Epidermal melanocyte (primary cell): ENCODE results near the gene KCNQ1.

Experiments used
- DNase-seq: peaks from one replicate; pipeline ENCODE4 v3.0.0; 2011; ENCODE audit warnings: low spot score; ENCODE audit not compliant: insufficient read length

The KCNQ1 gene

DNA sequence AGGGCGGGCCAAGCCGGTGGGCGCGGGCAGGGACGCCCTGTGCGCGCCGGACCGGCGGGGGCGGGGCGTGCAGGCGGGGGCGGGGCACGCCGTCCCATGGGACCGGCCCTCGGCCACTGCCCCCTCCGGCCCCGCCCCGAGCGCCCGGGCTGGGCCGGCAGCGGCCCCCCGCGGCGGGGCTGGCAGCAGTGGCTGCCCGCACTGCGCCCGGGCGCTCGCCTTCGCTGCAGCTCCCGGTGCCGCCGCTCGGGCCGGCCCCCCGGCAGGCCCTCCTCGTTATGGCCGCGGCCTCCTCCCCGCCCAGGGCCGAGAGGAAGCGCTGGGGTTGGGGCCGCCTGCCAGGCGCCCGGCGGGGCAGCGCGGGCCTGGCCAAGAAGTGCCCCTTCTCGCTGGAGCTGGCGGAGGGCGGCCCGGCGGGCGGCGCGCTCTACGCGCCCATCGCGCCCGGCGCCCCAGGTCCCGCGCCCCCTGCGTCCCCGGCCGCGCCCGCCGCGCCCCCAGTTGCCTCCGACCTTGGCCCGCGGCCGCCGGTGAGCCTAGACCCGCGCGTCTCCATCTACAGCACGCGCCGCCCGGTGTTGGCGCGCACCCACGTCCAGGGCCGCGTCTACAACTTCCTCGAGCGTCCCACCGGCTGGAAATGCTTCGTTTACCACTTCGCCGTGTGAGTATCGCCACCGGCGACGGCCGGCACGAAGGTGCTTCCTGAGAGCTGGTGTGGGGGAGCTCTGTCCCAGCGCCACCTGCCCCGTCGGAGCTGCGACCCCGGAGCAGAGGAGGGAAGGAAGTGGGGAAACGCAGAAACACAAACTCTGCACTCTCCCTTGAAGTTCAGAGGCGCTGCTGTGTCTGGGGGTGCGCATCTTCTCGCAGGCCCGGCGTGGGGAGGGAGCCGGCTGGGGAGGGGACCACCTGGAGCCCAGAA, at the start of gene KCNQ1:
Gene KCNQ1, plus strand, starts transcription at position 188 of the 925 bp plus-strand sequence. Its CDS starts 91 bp downstream, at position 279.
- DNase-seq = no peak

DNA sequence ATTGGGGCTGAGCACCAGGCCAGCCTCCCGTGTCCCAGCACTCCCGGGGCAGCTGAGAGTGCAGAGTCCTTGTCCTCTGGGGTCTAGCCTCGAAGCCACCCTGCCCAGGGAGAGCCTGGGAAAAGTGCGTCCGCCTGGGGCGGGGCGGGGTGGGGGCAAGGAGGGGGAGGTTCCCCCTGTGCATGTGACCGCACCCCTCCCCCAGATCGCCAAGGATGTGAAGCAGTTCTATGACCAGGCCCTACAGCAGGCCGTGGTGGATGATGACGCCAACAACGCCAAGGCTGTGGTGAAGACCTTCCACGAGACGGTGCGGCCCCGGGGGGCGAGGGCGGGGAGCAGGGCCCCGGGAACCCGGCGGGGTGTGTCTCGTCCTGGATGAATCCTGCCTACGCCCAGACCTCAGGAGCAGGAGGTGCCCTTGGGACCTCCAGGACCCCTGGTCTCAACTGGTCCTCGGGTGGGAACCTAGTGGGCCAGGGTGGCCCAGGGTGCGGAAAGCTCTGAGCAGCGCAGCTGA, 49.5 kb upstream of the KCNQ1 start:
- DNase-seq = no peak

- no peak for DNase-seq
Measured at GRCh38 chr11:2395856-2396255, 49.0 kb upstream of the KCNQ1 start.

- no peak for DNase-seq
Measured at GRCh38 chr11:2396471-2396870, 48.3 kb upstream of the KCNQ1 start.

DNA sequence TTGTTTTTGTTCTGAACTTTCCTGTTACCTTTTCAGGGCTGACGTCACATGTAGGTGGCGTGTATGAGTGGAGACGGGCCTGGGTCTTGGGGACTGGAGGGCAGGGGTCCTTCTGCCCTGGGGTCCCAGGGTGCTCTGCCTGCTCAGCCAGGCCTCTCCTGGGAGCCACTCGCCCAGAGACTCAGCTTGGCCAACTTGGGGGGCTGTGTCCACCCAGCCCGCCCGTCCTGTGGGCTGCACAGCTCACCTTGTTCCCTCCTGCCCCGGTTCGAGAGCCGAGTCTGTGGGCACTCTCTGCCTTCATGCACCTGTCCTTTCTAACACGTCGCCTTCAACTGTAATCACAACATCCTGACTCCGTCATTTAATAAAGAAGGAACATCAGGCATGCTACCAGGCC, 47.8 kb upstream of the KCNQ1 start:
- no peak for DNase-seq

- DNase-seq = no peak
Measured at GRCh38 chr11:2398664-2399355, 46.0 kb upstream of the KCNQ1 start.

- no peak for DNase-seq
Measured at GRCh38 chr11:2399488-2400068, 45.2 kb upstream of the KCNQ1 start.

- peak; percentile 100 for DNase-seq
Measured at GRCh38 chr11:2400069-2400761, 44.6 kb upstream of the KCNQ1 start, which contains the start of gene TSSC4. Gene TSSC4 (plus strand): TSS chr11:2400750. CDS start chr11:2402634, 1,884 bp downstream.

DNA sequence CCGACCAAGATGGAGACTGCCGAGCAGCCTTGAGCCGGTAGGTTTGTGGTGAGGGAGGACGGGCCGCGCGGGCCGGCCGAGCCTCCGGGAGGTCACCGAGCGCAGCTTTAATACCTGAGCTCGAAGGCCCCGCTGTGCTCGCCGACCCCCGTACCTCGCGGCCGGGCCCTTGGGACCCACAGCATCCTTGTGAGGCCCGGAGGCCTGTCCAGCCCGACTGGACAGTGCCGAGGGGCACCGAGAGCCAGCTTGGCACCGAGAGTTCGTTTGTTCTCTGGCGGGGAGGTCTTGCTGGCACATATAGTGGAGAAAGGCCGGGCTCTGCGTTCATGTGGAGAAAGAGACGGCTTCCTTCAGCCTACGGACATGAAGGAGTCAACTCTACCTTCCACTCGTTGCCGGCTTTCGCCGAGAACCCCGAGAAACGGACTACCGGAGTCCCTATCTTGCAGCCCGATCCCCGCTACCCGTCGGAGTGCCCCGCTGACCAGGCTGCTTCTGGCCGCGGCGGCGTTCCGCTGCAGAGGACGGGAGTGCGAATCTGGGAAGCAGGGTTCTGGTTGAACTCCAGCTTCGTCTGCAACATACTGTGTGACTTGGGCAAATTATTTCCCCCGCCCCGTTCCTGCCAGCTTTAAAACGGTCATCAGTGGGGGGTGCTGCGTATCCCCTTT, 43.9 kb upstream of the KCNQ1 start:
- DNase-seq = no peak

GRCh38 chr11:2401436-2401984, 43.3 kb upstream of the KCNQ1 start:
- DNase-seq = no peak

DNA sequence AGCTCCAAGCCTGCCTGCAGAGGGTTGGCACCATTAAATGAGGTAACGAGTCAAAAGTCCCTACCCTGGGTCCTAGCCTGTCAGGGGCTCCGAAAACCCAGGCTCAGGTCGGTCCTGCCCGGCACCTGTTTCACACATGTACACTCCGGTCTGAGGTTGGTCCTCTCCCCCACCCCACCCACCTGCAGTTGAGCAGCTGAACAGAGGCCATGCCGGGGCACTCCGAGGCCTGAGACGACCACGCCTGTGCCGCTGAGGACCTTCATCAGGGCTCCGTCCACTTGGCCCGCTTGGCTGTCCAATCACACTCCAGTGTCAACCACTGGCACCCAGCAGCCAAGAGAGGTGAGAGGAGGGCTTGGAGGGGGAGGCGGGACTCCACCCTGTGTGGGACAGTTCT, 42.7 kb upstream of the KCNQ1 start:
- no peak for DNase-seq

GRCh38 chr11:2402890-2403645, 41.7 kb upstream of the KCNQ1 start:
- DNase-seq = no peak

DNA sequence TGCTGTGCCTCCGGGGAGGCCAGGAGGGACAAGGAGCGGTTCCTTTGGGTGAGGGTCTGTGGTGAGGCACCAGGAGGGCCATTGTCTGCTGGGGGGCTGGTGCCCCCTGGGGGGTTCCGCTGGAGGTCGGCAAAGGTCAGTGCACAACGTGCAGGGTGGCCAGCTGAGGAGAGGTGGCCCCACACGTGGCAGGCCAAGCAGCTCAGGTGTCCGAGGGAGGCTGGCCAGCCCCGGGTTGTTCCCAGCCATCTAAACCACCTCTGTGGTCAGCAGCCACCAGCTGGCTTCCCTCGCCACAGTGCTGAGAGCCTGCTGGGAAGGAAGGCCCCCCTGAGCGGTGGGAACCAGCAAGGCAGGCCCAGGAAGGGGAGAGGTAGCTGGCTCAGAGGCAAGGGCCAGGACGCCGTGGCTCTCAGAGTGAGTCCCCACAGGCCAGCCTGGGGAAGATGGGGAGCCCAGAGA, 40.0 kb upstream of the KCNQ1 start:
- no peak for DNase-seq

- DNase-seq = no peak
Measured at GRCh38 chr11:2406451-2406850, 38.4 kb upstream of the KCNQ1 start.

- no peak for DNase-seq
Measured at GRCh38 chr11:2406878-2407410, 37.9 kb upstream of the KCNQ1 start.

DNA sequence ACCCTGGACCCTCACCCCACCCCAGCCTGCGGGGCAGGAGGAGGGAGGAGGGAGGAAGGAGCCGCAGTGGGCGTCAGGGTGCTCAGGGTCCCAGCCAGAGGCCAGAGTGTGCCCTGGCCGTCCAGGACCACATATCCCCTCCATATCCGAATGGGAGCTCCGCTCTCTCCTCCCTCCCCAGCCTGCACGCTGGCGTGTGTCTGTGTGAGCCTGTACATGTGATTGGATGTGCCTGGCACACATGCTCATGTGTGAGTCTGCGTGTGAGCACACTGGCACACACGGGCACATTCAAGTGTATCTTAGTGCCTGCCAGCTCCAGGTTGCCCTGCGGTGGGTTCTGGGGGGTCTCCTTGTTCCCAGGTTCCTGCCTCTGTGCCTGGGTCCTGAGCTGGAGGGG, 36.1 kb upstream of the KCNQ1 start:
- no peak for DNase-seq

DNA sequence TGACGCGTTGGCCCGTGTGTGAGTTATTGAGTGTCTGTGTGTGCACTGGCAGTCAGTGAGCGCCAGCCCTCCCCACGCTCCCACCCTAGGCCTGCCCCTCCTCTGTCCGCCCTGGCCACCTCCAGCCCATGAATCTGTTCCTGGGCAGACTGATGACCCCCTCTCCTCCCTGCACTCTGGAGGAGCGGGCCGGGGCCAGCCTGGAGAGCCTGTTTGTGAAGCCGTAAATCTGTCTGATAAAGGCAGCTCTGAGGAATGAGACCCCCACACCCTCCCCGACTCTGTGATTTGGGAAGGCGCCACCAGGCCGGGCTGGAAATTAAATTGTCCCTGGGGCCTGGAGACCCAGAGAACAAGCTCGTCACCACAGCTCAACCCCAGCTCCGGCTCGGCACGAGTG, 35.7 kb upstream of the KCNQ1 start:
- DNase-seq = no peak

GRCh38 chr11:2409611-2410468, 35.0 kb upstream of the KCNQ1 start:
- no peak for DNase-seq
